HepG2 (cell line): ENCODE results near the gene CCDC150. TPM values are rescaled to one million over a fixed set of nuclear protein-coding genes. Genes with fewer than 3 reads are reported as not detected.

Experiments used
- ATAD3A ChIP-seq: sonication (generic); formaldehyde crosslinking; IDR thresholded peaks from 2 replicates; pipeline ENCODE4 v1.4.0; 2020; ENCODE audit warnings: missing genetic modification reagents
- KLF6 ChIP-seq: IDR thresholded peaks from 2 replicates; pipeline ENCODE4 v1.8.0; 2016; ENCODE audit warnings: missing biosample characterization, missing genetic modification reagents
- MED1 ChIP-seq: sonication (generic); formaldehyde crosslinking; IDR thresholded peaks from 2 replicates; pipeline ENCODE4 v1.4.0; 2020; ENCODE audit warnings: missing genetic modification reagents
- NCOA5 ChIP-seq: sonication (generic); formaldehyde crosslinking; IDR thresholded peaks from 2 replicates; pipeline ENCODE4 v1.4.0; 2020; ENCODE audit warnings: missing genetic modification reagents
- POGZ ChIP-seq: sonication (generic); formaldehyde crosslinking; IDR thresholded peaks from 2 replicates; pipeline ENCODE4 v1.4.0; 2020; ENCODE audit warnings: mild to moderate bottlenecking, missing genetic modification reagents
- PRDM15 ChIP-seq: sonication (generic); formaldehyde crosslinking; IDR thresholded peaks from 2 replicates; pipeline ENCODE4 v1.4.0; 2020; ENCODE audit warnings: missing genetic modification reagents
- SMARCC2 ChIP-seq: fragments of 450-650 bp; IDR thresholded peaks from 2 replicates; pipeline ENCODE4 v1.6.1; 2017; ENCODE audit warnings: antibody characterized with exemption, mild to moderate bottlenecking
- SNRNP70 ChIP-seq: fragments of 200-400 bp; formaldehyde crosslinking; IDR thresholded peaks from 2 replicates; pipeline ENCODE4 v1.6.1; 2017; ENCODE audit warnings: mild to moderate bottlenecking, low read depth, low read length, moderate library complexity
- SRSF9 ChIP-seq: fragments of 200-400 bp; formaldehyde crosslinking; IDR thresholded peaks from 2 replicates; pipeline ENCODE4 v1.6.1; 2018; ENCODE audit warnings: borderline replicate concordance, mild to moderate bottlenecking, low read depth, low read length; ENCODE audit not compliant: insufficient read depth, poor library complexity, severe bottlenecking
- TBP ChIP-seq: sonication (generic); formaldehyde crosslinking; IDR thresholded peaks from 2 replicates; pipeline ENCODE4 v1.5.0; 2020; ENCODE audit warnings: missing genetic modification reagents
- TBX2 ChIP-seq: sonication (generic); formaldehyde crosslinking; IDR thresholded peaks from 2 replicates; pipeline ENCODE4 v1.5.0; 2020; ENCODE audit warnings: missing genetic modification reagents, mild to moderate bottlenecking, borderline replicate concordance
- TCF7 ChIP-seq: sonication (generic); IDR thresholded peaks from 2 replicates; pipeline ENCODE4 v1.6.1; 2016; ENCODE audit warnings: antibody characterized with exemption, low read depth
- TMF1 ChIP-seq: sonication (generic); formaldehyde crosslinking; IDR thresholded peaks from 2 replicates; pipeline ENCODE4 v1.8.1; 2022; ENCODE audit warnings: low read depth, missing genetic modification reagents
- ZNF598 ChIP-seq: sonication (generic); formaldehyde crosslinking; IDR thresholded peaks from 2 replicates; pipeline ENCODE4 v1.5.1; 2020; ENCODE audit warnings: mild to moderate bottlenecking, missing genetic modification reagents, borderline replicate concordance
- ZSCAN12 ChIP-seq: sonication (generic); formaldehyde crosslinking; IDR thresholded peaks from 2 replicates; pipeline ENCODE4 v1.9.0; 2021; ENCODE audit warnings: mild to moderate bottlenecking, missing genetic modification reagents
- polyA plus RNA-seq, 8 experiments: library from polyadenylated mRNA; depleted of rRNA in 3 of 8; stranded (reverse) in 7 of 8; unstranded in 1 of 8; fragments of >200 nt; fragmentation: Illumina TruSeq in 4 of 8; extraction: Trizol in 4 of 8; gene quantifications; 2 replicates each; pipeline versions ENCODE4 v1.2.1 to v1.2.3, GENCODE V29; 2011 to 2016; ENCODE audit warnings: low read depth in 4 of 8, missing spikeins in 1 of 8, mixed read lengths in 1 of 8; ENCODE audit not compliant: insufficient read depth in 1 of 8
- total RNA-seq, 5 experiments: library from RNA; depleted of rRNA; stranded (reverse); fragments of >200 nt; fragmentation: Illumina TruSeq; extraction: Trizol; gene quantifications; 2 replicates each; pipeline ENCODE4 v1.2.3, GENCODE V29; 2016; ENCODE audit warnings: low read depth in 1 of 5
- TF ChIP-seq, protein P1 (sequence below): sonication (generic); formaldehyde crosslinking; IDR thresholded peaks from 2 replicates; pipeline ENCODE4 v1.5.0; 2020; ENCODE audit warnings: missing genetic modification reagents, mild to moderate bottlenecking, borderline replicate concordance
- TF ChIP-seq, protein P2 (sequence below): IDR thresholded peaks from 2 replicates; pipeline ENCODE4 v1.6.1; 2016; ENCODE audit warnings: mild to moderate bottlenecking
- TF ChIP-seq, protein P3 (sequence below): sonication (generic); formaldehyde crosslinking; IDR thresholded peaks from 2 replicates; pipeline ENCODE4 v1.4.0; 2020; ENCODE audit warnings: mild to moderate bottlenecking, missing genetic modification reagents
- TF ChIP-seq, protein P4 (sequence below): sonication (generic); formaldehyde crosslinking; IDR thresholded peaks from 2 replicates; pipeline ENCODE4 v1.8.1; 2022; ENCODE audit warnings: low read depth, mild to moderate bottlenecking, missing genetic modification reagents
- TF ChIP-seq, protein P5 (sequence below): sonication (generic); formaldehyde crosslinking; IDR thresholded peaks from 2 replicates; pipeline ENCODE4 v1.8.0; 2022; ENCODE audit warnings: mild to moderate bottlenecking, missing genetic modification reagents, borderline replicate concordance

Gene CCDC150
- total and polyA plus RNA-seq, 2 of the 13 experiments (the other 11 are each of a cell fraction or from before 2014, with no cell fraction given), result 14.9 to 32.6 TPM

DNA sequence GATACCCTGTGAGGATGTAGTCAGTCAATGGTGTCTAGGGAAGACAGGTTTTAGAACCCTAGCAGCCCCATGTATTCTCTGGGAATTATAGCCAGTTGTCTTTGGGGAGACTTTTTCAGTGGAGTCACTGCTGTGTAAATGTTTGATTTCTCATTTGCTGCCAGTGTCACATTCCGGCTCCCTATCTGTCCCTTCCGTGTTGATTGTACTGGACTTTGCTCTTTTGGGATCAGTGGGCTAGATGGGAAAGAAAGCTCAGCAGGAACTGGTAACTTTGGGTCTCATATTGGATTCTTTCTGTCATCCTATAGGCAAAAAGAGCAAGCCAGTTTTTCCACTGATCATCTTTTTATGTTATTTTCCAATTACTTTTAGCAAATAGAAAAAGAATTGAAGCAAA, 89.9 kb downstream of the CCDC150 start (continued):
- TF ChIP-seq, protein P1, sequence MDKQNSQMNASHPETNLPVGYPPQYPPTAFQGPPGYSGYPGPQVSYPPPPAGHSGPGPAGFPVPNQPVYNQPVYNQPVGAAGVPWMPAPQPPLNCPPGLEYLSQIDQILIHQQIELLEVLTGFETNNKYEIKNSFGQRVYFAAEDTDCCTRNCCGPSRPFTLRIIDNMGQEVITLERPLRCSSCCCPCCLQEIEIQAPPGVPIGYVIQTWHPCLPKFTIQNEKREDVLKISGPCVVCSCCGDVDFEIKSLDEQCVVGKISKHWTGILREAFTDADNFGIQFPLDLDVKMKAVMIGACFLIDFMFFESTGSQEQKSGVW (CRISPR knock-in tag), result no peak
- TF ChIP-seq POGZ (CRISPR knock-in tag) (peak; percentile 99), PRDM15 (CRISPR knock-in tag) (no peak), TBX2 (CRISPR knock-in tag) (peak; percentile 78; the same call in 1 of the 2 replicates), KLF6 (CRISPR knock-in tag) (no peak), ZNF598 (CRISPR knock-in tag) (no peak), ATAD3A (CRISPR knock-in tag) (no peak), TBP (CRISPR knock-in tag) (no peak), NCOA5 (no peak), SRSF9 (no peak), MED1 (CRISPR knock-in tag) (peak; percentile 60), TCF7 (0 out of 2 replicates have a peak, but pooled peaks have one; percentile 3), SNRNP70 (no peak), TMF1 (CRISPR knock-in tag) (no peak), ZSCAN12 (no peak), SMARCC2 (no peak)
- TF ChIP-seq, protein P2, sequence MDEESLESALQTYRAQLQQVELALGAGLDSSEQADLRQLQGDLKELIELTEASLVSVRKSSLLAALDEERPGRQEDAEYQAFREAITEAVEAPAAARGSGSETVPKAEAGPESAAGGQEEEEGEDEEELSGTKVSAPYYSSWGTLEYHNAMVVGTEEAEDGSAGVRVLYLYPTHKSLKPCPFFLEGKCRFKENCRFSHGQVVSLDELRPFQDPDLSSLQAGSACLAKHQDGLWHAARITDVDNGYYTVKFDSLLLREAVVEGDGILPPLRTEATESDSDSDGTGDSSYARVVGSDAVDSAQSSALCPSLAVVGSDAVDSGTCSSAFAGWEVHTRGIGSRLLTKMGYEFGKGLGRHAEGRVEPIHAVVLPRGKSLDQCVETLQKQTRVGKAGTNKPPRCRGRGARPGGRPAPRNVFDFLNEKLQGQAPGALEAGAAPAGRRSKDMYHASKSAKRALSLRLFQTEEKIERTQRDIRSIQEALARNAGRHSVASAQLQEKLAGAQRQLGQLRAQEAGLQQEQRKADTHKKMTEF, result peak; percentile 34; the same call in 1 of the 2 replicates
- TF ChIP-seq, protein P3, sequence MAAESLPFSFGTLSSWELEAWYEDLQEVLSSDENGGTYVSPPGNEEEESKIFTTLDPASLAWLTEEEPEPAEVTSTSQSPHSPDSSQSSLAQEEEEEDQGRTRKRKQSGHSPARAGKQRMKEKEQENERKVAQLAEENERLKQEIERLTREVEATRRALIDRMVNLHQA (CRISPR knock-in tag), result no peak
- TF ChIP-seq, protein P4, sequence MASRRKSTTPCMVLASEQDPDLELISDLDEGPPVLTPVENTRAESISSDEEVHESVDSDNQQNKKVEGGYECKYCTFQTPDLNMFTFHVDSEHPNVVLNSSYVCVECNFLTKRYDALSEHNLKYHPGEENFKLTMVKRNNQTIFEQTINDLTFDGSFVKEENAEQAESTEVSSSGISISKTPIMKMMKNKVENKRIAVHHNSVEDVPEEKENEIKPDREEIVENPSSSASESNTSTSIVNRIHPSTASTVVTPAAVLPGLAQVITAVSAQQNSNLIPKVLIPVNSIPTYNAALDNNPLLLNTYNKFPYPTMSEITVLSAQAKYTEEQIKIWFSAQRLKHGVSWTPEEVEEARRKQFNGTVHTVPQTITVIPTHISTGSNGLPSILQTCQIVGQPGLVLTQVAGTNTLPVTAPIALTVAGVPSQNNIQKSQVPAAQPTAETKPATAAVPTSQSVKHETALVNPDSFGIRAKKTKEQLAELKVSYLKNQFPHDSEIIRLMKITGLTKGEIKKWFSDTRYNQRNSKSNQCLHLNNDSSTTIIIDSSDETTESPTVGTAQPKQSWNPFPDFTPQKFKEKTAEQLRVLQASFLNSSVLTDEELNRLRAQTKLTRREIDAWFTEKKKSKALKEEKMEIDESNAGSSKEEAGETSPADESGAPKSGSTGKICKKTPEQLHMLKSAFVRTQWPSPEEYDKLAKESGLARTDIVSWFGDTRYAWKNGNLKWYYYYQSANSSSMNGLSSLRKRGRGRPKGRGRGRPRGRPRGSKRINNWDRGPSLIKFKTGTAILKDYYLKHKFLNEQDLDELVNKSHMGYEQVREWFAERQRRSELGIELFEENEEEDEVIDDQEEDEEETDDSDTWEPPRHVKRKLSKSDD, result no peak
- TF ChIP-seq, protein P5, sequence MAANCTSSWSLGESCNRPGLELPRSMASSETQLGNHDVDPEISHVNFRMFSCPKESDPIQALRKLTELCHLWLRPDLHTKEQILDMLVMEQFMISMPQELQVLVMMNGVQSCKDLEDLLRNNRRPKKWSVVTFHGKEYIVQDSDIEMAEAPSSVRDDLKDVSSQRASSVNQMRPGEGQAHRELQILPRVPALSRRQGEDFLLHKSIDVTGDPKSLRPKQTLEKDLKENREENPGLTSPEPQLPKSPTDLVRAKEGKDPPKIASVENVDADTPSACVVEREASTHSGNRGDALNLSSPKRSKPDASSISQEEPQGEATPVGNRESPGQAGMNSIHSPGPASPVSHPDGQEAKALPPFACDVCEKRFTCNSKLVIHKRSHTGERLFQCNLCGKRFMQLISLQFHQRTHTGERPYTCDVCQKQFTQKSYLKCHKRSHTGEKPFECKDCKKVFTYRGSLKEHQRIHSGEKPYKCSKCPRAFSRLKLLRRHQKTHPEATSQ (CRISPR knock-in tag), result no peak
